HG03575 (cell line): ENCODE results near the gene LTBR.

Experiments
- ATAC-seq: cut with Tn5 transposase; IDR thresholded peaks from one replicate; pipeline ENCODE4 v1.9.1; 2021; ENCODE audit not compliant: unreplicated experiment, insufficient number of reproducible peaks, low FRiP score; ENCODE audit errors: extremely low read depth

Gene LTBR

DNA sequence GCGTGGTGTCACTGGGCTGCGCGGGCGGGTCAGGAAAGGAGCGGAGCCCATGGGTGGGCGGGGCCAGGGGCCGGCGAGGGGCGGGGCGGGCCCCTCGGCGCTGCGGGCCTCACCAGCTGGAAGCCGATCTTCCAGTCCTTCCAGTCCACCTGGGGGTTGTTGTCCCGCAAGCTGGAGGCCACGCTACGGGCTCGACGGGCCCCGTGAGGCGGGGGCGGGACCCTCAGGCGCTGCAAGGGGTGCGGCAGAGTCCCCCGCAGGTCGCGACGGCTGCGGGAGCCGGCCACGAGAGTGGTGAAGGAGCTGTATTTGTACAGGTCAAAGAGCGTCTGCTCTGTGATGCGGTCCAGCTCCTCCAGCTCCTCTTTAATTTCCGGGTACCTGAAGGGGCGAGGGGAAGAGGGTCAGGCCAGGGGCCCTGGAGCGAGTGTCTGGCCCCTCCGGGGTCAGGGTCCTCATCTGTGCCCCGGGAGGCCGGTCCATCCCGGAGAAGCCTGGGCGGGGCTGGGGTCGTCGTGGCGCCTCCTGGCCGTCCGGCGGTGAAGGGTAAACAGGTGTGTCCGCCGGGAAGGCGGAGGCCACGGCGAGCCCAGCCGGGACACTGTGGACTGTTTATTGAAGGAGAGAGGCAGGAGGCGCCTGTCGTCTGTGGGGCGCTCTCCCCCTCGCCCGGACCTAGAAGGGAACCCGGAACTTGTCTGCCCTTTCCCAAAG, 20.5 kb upstream of the LTBR start:
- ATAC-seq, result no peak

DNA sequence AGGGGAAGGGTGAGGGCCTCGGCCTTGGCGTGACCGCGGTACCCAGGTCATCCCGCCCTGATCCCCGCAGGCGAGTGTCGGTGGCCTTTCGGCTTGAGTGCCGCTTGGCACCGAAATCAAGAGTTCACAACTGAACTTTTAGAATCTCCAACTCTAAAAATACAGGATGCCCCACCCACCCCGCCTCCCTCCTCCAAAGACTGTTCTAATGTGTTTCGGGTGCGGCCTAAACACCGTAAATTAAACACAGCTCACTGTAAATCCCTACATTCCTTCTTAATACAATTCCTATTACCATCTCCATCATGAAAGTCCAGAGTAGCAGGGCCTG, 20.0 kb upstream of the LTBR start:
- ATAC-seq, result no peak

DNA sequence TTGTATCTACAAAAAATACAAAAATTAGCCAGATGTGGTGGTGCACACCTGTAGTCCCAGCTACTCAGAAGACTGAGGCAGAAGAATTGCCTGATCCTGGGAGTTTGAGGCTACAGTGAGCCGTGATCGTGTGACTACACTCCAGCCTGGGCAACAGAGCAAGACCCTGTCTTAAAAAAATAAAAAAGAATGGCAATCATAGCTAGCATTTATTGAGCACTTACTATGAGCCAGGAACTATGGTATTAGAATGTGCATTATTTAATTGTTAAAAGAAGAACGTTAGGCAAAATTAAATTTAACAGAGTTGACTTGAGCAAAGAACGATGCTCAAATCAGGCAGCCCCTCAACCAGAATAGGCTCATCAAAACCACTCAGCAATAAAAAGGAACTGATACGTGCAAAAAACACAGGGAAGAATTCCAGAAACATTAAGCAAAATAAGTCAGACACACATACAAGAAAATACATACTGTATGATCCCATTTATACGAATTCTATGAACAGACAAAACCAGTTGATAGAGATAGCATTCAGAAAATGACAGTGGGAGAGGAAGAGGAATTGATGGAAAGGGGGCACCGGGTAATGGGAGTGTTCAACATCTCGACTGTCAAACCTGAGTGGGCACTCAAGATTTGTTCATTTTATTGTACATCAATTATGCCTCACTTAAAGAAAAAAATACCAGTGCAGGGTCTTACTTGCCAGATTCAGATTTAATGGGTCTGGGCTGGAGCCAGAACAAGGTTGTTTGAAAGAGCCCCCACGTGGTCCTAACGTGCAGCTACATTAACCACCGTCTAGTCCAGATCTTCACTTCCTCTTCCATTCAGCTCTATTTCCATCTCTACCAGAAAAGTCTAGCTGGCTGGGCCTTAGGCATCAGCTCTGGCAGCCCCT, 16.6 kb upstream of the LTBR start:
- ATAC-seq, result no peak

DNA sequence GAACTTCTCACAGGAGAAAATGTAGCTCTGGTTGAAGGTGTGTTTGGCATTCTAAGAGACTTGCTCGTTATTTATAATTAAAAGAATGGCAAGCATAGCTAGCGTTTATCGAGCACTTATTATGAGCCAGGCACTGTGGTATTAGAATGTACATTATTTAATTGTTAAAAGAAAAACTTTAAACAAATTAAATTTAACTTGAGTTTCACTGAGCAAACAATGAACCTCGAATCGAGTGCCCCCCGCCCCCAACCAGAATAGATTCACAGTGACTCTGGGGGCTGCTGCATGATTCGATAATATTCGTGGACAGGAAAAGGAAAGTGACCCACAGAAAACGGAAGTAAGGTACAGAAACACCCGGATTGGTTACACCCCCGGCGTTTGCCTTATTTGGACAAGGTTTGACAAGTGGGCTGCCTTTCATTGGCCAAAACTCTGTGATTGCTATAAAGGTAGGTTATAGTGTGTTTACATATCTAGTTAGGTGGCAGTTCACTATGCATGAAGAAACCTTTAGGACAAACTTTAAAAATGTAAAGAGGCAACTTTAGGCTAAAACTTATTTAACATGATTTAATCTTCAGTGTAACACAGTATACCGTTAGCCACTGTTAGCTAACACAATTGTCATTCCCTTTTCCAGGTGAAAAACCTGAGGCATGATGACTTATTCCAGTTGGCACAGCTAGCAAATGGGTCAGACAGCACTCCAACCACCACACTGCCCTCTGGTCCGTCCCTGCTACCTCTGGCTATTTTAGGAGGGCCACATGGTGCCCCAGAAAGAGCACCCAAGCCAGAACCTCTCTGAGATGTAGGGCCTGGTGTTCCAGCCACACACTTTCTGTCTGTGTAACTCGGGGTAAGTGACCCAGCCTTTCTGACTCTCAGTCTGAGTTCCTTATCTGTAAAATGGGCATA, 15.7 kb upstream of the LTBR start:
- ATAC-seq, result no peak

DNA sequence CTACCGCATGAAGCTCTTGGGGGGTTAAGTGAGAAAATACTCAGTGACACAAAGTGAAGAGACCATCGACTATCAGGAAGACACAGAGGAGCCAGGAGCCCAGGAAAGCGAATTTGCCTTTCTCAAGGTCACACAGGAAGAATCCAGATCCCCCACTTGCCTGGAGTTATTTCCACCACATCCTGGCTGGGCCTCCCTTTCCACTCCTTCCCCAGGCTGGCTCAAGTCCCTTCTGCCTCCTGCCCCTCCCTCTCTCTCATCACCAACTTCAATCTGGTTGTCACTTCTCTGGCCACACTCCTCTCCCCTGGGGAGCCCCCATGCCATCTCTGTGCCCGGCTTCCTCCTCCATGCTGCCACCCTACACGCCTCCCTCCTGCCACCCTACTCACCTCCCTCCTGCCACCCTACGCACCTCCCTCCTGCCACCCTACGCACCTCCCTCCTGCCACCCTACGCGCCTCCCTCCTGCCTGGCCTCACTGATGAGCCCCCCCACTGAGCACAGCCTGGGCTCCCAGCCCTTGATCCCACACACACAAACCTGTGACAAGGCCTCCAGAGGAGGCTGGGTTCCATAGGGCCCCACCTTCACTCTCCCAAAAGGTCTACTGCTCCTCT, 14.9 kb upstream of the LTBR start:
- no peak for ATAC-seq

DNA sequence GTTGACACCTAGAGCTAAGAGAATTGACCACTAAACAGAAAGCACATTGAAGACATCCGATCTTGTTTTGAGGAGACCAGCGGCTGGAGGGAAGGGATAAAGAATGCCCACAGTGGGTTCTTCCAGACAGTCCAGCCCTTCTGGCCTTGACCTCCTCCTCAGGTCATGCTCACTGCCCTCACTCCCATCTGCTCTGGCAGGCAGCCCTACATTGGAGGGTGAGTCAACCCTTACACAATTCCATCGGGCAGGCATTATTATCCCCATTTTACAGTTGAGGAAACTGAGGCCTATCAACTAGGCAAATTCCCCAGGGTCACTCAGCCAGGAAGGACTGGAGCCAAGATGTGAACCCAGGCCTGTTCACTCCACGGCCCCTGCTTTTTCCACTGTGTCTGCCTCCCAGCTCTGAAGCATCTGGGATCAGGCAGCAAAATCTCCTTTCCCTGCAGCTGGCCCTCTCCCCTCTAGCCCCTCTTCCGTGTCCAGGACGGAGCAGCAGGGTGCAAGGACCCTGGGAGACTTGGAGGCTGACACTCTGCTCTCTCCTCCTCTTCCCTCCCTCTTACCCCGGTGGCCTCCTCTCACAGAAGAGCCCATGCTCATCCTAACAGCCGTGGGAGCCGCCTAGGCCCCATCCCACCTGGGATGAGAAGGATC, 13.9 kb upstream of the LTBR start:
- no peak for ATAC-seq

DNA sequence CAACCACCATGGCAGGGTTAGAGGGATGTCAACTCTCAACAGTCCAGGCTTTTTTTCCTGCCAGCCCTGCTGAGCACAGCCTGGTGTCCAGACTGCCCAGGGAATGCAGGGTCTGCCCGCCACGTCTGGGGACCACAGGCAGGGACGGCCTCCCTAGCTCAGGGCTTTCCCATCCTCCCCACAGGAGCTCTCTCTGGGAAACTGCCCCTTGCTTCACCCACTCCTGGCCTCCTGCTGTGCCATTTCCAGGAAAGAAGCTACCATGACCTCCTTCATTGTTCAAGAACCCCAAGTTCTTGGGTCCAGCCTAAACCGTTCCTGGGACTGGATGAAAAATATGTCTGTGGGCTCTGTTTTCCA, 13.4 kb upstream of the LTBR start:
- no peak for ATAC-seq

DNA sequence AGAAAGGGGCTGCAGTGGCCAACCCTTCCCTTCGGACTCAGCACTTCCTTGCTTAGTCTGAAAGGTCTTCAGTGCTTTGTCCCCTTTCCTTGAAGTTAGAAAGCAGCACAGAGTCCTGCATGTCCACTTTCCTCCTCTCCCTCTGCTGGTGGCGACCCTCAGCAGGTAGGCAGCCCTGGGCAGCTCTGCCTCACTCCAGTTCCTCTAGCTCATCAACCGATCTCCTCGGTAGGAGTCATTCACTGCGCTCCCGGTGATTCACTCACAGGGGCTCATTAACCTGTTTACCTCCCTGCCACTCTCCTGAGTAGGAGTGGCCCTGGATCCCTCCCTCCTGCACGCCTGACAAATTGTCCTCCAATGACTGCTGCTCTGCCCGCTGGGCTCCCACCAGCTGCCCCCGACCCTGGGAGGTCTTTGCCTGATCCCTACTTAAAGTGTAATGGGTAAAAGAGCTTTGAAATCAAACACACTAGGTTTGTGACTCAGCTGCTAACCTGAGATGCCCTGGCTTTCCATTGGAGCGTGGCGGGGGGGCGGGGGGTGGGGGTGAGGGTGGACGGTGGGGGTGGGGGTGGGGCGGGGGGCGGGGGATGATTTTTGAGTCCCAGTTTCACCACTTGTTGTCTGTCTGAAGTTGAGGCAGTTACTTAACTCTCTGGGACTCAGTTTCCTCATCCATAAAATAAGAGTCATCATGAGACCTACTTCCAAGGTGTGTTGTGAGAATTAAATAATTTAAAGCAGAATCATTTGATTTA, 12.8 kb upstream of the LTBR start:
- no peak for ATAC-seq

DNA sequence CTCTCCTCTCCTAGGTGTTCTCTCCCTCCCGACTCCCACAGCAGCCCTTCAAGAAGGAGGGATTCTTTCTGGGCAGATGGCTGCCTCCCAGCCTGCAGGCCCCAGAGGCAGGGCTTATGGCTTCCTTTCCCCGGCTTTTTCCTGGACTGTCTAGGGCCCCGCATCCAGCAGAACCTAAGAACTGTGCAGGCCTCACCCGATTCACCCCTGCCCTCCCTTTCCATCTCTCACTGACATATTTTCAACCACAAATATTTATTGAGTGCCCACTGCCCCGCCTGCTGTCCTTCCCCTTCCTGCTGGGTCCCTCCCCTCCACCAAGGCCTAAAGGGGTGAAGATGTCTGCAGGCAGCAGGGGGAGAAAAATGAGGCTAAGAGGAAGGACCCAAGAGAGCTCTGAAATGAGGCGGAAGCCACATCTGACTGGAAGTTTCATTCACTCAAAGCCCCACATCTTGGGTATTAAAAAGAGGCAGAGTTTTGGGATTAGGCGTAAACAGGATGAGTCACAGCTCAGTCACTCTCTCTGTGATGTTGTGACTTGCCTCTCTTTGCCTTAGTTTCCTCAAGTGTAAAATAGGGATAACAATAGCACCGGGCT, 11.5 kb upstream of the LTBR start:
- ATAC-seq, result no peak

DNA sequence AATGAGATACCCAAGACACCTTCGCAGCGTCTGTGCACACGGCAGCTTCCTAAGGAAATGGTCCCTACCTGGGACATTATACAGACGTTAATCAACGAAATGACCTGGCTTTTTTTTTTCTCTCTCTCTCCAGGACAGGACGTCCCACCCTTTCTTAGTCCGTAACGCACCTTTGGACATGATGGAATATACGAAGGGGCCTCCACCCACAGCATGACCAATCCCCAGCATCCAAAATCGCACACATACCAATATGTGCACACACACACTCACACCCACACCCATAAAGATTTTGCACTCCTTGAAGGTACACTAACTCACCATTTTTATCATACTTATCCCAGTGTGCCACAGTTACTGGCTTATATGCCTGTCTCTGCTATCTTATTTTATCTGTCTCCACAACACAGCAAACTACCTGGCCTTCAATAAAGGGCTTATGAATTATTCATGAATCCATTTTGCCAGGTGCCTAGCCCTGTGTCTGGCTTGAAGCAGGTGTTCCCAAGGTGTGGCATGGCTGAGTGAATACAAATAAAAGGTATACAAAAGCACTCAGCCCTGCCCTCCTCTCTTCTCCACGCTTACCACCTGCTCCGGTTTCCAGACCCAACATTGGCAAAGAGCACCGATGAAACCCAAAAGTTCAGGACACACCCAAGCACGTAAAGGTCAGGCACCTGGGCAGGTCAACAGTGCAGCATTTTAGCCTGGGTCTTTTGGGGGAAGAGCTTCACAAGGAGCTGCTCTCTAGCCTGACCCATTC, 10.8 kb upstream of the LTBR start:
- ATAC-seq, result no peak

DNA sequence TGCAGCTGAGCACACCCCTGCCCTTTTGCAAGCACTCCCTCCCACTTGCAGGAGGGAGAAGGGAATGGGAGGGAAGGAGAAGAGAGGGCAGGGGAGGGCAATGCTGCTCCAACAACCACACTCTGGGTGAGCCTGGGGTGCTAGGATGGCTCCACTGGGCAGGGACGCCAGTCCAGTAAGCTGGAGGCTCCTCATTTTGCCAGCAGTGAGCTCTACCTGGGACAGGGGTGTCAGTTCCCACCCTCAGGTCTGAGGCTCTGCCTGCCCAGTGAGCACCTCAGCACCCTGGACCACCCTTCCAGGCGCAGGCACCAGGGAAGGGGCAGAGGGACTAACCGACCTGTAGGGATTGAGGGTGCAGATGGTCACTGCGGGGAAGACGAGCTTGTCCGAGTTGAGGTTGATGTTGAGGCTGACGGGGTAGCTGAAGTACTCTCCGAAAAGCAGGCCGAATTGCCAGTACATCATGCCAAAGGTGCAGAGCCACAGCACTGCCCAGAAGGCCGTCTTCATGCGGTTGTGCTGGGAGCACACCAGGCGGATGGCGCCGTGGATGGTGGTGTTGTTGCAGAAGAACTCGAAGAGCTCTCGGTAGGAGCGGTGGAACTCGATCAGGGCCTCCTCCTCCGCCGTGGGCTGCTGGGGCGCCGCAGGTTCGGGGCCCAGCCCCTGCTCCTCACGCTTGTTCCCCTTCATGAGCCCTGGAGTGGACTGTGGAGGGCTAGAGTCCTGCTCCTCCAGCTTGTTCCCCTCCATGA, 9.8 kb upstream of the LTBR start:
- ATAC-seq, result no peak

DNA sequence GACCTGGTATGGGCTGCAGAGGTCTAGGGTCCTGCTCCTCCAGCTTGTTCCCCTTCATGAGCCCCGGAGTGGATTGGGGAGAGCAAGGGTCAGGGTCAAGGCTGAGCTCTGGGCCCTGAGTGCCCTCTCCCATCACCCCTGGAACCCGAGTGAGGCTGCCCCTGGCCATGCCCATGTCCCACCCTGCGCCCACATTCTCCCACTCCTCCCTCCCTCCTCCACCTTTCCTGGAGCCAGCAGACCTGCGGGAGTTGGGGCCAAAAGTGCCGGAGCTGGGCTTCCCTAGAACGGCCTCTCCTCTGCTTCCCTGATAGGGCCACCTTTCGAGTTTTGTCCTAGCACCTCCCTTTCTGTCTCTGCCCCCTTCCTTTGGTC, 9.2 kb upstream of the LTBR start:
- no peak for ATAC-seq

DNA sequence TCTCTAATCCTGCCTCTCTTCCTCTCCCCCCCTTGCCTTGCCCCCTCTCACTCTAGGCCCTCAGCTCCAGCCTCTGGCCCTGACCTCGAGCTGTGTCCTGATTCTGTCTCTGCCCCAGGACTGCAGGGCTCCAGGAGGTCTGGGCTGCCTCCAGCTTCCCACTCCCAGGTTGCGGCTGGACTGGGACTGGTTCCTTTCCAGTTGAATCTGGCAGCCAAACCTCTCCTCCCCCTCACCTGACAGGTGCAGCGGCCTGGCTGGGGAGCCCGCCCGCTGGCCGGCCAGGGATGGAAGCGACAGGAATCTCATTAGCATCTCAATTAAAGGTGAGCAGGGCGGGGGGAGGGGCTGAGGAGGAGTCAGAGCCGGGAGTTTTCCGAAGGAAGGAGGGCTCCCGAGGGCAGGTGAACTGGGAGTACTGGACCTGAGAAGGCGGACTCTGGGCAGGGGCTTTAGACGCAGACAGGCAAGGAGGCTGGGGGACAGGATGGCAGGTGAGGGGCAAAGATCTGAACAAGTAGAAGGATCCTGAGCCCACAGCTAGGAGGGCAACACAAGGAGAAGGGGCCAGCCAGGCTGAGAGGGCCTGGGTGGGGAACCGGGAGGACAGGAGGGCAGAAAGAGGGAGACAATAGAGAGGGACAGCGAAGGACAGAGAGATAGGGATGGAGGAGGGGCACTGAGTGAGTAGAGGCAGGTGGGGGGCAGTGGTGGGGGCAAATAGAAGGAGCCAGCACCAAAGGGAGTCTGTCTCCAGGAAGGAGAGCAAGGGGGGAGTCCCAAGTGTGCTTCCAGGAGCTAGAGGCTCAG, 8.5 kb upstream of the LTBR start, which contains the start of gene SCNN1A:
TSS of gene SCNN1A (minus strand) at position 295 of the 810 bp plus-strand sequence. CDS start 780 bp downstream, outside the sequence.
- ATAC-seq, result no peak

DNA sequence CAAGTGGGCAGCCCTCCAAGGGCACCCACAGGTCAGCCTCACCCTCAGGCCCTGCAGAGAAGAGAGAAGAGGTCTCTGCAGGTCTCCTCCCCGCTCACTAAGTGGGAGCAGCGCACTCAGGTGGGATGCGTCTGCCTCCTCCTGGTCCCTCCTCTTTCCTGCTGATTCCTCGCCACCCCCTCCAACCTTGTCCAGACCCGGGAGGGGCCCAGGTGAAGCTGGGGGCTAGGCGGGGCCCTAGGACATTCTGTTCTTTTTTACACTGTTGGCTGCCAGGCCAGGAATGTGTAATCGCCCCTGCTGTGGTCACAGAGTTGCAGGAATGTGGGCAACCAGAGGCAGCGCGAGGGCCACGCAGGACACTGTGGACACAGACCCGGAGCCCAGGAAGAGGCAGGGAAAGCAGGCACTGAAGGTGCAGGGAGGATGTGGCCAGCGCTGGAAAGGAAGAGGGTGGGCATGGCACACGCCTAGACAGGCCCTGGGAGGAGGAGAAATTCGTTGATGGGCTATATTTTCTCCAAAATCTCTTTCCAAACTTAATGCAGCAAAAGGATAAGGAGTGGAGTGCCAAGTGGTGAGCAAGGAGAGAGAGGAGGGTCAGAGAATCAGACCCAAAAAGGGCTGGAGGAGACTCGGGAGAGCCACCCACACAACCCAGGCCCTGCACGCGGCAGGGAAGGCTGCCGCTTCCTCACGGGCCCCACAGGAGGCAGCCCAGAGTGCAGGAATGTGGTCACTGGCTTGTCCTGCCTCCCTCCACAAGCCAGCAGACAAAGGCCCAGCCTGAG, 7.7 kb upstream of the LTBR start:
- ATAC-seq, result no peak
